22Rv1 (cell line): ENCODE data around the gene FHOD3.

Experiments
- H3K27ac ChIP-seq: fragments of 450-650 bp; 2 replicates; pipeline ENCODE4 v1.5.1; 2017
- ZFX ChIP-seq: fragments of 450-650 bp; IDR thresholded peaks from 2 replicates; pipeline ENCODE4 v1.6.1; 2017; ENCODE audit warnings: antibody characterized with exemption, borderline replicate concordance
- TF ChIP-seq, protein P1 (sequence below): fragments of 450-650 bp; IDR thresholded peaks from 2 replicates; pipeline ENCODE4 v1.5.1; 2017; ENCODE audit warnings: mild to moderate bottlenecking

The FHOD3 gene

DNA sequence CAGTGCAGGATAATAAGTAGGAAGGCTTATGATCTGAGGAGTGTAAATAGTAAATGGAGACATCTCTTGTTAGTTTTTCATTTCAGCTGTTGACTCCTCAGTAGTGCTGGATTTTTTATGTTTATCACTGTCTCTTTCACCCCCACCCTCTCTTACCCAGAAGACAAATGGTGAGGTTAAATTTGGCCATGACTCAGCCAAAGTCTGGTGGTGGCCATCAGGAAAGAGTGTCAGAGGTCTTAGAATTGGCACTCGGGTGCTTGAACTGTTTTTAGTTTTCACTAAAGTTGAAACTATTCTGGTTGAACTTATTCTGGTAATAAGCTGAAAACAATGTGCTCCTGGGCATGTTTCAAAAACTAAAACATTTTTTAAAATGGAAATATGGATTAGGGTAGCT lies 123.3 kb downstream of the FHOD3 start:
- no peak overlapping the region for H3K27ac ChIP-seq
- TF ChIP-seq, protein P1, sequence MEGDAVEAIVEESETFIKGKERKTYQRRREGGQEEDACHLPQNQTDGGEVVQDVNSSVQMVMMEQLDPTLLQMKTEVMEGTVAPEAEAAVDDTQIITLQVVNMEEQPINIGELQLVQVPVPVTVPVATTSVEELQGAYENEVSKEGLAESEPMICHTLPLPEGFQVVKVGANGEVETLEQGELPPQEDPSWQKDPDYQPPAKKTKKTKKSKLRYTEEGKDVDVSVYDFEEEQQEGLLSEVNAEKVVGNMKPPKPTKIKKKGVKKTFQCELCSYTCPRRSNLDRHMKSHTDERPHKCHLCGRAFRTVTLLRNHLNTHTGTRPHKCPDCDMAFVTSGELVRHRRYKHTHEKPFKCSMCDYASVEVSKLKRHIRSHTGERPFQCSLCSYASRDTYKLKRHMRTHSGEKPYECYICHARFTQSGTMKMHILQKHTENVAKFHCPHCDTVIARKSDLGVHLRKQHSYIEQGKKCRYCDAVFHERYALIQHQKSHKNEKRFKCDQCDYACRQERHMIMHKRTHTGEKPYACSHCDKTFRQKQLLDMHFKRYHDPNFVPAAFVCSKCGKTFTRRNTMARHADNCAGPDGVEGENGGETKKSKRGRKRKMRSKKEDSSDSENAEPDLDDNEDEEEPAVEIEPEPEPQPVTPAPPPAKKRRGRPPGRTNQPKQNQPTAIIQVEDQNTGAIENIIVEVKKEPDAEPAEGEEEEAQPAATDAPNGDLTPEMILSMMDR: no peak
- no peak for TF ChIP-seq ZFX

DNA sequence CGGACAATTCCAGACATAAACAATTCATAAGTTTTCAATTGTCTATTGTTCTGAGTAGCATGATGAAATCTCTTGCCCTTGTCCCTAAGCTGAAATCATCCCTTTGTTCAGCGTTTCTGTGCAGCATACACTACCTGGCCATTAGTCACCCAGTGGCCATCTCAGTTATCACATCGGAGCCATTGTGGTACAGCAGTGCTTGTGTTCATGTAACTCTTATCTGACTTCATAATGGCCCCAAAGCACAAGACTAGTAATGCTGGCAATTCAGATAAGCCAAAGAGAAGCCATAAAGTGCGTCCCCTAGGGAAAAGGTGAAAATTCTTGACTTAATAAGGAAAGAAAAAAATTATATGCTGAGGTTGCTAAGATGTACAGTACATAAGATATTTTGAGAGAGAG lies 127.2 kb downstream of the FHOD3 start:
- no peak overlapping the region for H3K27ac ChIP-seq
- TF ChIP-seq, protein P1: no peak
- no peak for TF ChIP-seq ZFX

DNA sequence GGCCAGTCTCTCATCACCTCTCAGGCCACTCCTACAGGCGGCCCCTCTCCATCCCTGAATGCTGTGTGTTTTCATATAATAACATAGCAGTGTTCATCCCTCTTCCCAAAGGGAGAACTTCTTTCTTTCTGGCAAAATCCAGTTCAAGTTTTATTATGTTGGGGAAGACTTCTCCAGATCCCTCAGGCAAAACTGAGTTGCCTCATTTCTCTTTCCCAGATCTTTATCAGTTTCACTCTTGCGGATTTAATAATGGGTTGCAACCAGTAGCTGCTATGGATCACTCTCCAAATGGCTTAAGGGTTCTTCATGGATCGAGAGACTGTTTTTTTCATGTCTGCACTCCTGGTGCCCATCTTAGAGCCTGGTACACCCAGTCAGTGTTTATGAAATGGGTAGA lies 129.9 kb downstream of the FHOD3 start:
- no peak overlapping the region for H3K27ac ChIP-seq
- no peak for TF ChIP-seq ZFX
- TF ChIP-seq, protein P1: no peak

DNA sequence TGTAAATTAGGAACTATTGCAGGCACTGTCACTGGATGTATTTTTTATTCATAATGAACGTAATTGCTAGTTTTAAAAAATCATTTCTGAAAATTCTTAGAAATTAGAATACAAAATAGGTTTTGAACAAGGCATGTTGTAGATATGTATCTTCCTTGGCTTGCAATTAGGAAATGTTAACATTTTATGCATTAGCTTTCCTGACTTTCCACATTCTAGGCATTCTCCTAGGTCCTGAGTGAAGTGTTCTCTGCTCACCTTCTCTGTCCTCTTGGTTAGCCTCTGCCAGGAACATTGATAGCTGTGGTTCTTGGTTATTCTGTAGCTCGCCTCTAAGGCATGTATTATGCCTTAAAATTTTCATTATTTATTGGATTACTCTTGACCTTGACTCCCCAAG lies 130.3 kb downstream of the FHOD3 start:
- TF ChIP-seq ZFX: no peak
- H3K27ac ChIP-seq: no peak overlapping the region

DNA sequence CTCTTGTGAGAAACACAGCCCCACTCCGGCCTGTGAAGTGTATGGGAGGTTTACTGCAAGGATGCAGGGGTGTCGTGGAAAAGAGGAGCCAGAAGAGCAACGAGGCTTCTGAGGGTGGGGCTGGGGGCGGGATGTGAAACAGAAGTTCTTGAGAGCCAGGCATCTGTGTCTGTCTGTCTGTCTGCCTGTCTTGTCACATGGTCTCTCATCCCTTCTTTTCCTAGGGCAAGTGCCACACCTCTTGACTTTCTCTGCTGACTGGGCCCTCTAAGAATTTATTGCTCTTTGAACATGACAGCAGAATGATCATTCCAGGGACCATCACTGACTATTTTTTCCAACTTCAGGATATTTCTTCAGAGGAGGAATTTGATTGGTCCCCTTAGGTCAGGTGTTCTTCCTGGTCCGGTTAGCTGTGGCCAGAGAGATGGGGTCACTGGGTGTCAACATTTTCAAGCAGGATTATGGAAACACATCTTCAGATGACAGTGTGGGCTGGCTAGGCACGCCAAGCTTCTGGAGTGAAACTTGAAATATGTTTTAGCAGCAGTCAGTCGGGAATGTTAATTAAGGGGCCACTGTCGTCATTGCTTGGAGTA lies 131.0 kb downstream of the FHOD3 start:
- TF ChIP-seq, protein P1: no peak
- TF ChIP-seq ZFX: no peak
- H3K27ac ChIP-seq: no peak overlapping the region

DNA sequence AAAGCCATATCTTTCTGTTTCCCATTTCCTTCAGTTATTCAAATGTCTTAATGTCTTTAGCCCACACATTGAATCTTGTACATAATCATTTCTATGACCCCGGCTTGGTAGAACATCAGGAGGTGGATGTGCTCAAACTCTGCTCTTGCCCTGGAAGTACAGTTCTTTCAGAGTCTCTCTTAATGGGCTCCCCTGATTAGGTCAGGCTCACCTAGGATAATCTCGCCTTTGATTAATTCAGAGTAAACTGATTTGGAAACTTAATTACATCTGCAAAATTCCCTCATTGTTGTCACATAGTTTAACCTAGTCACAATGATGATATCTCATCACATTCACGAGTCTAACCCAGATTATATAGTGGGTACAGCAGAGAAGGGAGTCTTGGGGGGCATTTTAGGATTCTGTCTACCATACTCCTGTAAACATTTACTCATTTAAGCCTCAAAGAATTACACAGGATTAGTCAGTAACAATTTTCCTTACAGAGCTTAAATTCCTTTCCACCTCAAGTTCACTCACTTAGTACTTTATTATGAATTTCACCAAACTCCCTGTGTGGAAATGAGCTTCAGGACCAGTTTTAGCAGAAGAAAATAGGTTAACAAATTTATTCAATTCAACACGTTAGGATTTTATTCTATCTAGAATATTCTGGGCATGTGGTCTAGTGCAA lies 135.5 kb downstream of the FHOD3 start:
- no peak overlapping the region for H3K27ac ChIP-seq
- no peak for TF ChIP-seq ZFX
- TF ChIP-seq, protein P1: no peak

DNA sequence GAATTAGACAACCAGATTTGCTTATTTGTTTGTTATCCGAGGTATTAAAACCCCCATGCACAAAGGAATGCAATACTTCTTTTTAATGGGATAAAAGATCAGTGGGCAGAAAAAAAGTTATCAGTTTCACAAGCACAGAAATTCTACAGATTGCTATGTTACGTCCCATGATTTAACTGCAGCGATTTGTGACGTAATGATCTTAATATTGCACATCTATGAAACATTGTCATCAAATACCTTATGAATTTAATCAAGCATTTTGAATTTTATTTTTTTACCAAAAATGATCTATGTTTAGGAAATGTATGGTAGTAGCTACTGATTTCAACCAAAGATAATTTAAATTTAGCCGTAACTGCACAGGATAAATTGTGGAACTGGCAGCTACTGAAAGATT lies 138.9 kb downstream of the FHOD3 start:
- TF ChIP-seq, protein P1: no peak
- no peak for TF ChIP-seq ZFX

More for the DNA sequence above, 138.9 kb downstream of the FHOD3 start:
- H3K27ac ChIP-seq: no peak overlapping the region
